Measurements from ENCODE around the gene SMIM5. TPM values are rescaled to one million over a fixed set of nuclear protein-coding genes. Genes with fewer than 3 reads are reported as not detected.

SMIM5 gene
- total RNA-seq, 1 donor from 2014 or later, result 1.7 TPM

- intact Hi-C loops (cut with micrococcal nuclease), result loop anchor here (5.0 kb wide), 1 partner anchor 53 kb away; no protein-coding TSS in a partner anchor
- TF ChIP-seq, protein P1, sequence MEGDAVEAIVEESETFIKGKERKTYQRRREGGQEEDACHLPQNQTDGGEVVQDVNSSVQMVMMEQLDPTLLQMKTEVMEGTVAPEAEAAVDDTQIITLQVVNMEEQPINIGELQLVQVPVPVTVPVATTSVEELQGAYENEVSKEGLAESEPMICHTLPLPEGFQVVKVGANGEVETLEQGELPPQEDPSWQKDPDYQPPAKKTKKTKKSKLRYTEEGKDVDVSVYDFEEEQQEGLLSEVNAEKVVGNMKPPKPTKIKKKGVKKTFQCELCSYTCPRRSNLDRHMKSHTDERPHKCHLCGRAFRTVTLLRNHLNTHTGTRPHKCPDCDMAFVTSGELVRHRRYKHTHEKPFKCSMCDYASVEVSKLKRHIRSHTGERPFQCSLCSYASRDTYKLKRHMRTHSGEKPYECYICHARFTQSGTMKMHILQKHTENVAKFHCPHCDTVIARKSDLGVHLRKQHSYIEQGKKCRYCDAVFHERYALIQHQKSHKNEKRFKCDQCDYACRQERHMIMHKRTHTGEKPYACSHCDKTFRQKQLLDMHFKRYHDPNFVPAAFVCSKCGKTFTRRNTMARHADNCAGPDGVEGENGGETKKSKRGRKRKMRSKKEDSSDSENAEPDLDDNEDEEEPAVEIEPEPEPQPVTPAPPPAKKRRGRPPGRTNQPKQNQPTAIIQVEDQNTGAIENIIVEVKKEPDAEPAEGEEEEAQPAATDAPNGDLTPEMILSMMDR (IDR thresholded peaks at IDR 0.05), result no peak
- peaks cover 10% of the 10 kb centered on the region for H3K36me3 Mint-ChIP-seq (ENCODE audit: low read depth)
- CTCF ChIA-PET, result interaction anchor here (1.0 to 11.7 kb wide), 20 partner anchors 7 to 209 kb away, joined by 3 to 346 read pairs (median 8); partner anchors contain the start of gene TSEN54
- no peaks in the 10 kb centered on the region for H3K27me3 Mint-ChIP-seq
- POLR2A ChIA-PET, result interaction anchor here (0.6 to 2.9 kb wide), 4 partner anchors 11 to 323 kb away, joined by 3 to 26 read pairs (median 14); a partner anchor contains a TSS
- DNase-seq (no peak), ATAC-seq (ENCODE audit: low read depth) (no peak)
- no peak overlapping the region for H3K4me3 Mint-ChIP-seq
- H3K9me3 Mint-ChIP-seq, result no peaks in the 10 kb centered on the region
- H3K4me1 Mint-ChIP-seq, result peaks cover 13% of the 10 kb centered on the region
- H3K27ac Mint-ChIP-seq, result no peak overlapping the region
These were observed 1.1 kb downstream of the SMIM5 start for GRCh38 chr17:75634376-75634740.

- no peaks in the 10 kb centered on the region for H3K27me3 Mint-ChIP-seq
- CTCF ChIA-PET, result interaction anchor here (0.9 to 11.7 kb wide), 8 partner anchors 18 to 118 kb away, joined by 3 to 346 read pairs (median 6); partner anchors contain the start of gene TSEN54
- POLR2A ChIA-PET, result interaction anchor here (2.3 kb wide), 1 partner anchor 11 kb away, joined by 10 read pairs; a partner anchor contains a TSS
- intact Hi-C loops (cut with micrococcal nuclease), result loop anchor here (5.0 kb wide), 1 partner anchor 52 kb away; no protein-coding TSS in a partner anchor
- H3K4me3 Mint-ChIP-seq, result no peak overlapping the region
- no peak overlapping the region for H3K27ac Mint-ChIP-seq
- ATAC-seq (ENCODE audit: low read depth) (no peak), DNase-seq (no peak)
- H3K4me1 Mint-ChIP-seq, result peaks cover 13% of the 10 kb centered on the region
- H3K36me3 Mint-ChIP-seq (ENCODE audit: low read depth), result peaks cover 10% of the 10 kb centered on the region
- no peaks in the 10 kb centered on the region for H3K9me3 Mint-ChIP-seq
- TF ChIP-seq, protein P1 (IDR thresholded peaks at IDR 0.05), result no peak
These were observed 1.7 kb downstream of the SMIM5 start for GRCh38 chr17:75634754-75635609.

GRCh38 chr17:75635610-75636202, 2.5 kb downstream of the SMIM5 start:
- Mint-ChIP-seq H3K27ac (no peak overlapping the region), H3K36me3 (ENCODE audit: low read depth) (peaks cover 6% of the 10 kb centered on the region), H3K27me3 (no peaks in the 10 kb centered on the region), H3K4me1 (peaks cover 13% of the 10 kb centered on the region), H3K9me3 (no peaks in the 10 kb centered on the region), H3K4me3 (no peak overlapping the region)
- POLR2A ChIA-PET, result no interaction called here
- CTCF ChIA-PET, result interaction anchor here (0.8 to 11.7 kb wide), 4 partner anchors 9 to 114 kb away, joined by 3 to 346 read pairs (median 38); no protein-coding TSS in a partner anchor
- DNase-seq (no peak), ATAC-seq (ENCODE audit: low read depth) (no peak)
- intact Hi-C loops (cut with micrococcal nuclease), result no loop called here
- TF ChIP-seq, protein P1 (IDR thresholded peaks at IDR 0.05), result no peak

DNA sequence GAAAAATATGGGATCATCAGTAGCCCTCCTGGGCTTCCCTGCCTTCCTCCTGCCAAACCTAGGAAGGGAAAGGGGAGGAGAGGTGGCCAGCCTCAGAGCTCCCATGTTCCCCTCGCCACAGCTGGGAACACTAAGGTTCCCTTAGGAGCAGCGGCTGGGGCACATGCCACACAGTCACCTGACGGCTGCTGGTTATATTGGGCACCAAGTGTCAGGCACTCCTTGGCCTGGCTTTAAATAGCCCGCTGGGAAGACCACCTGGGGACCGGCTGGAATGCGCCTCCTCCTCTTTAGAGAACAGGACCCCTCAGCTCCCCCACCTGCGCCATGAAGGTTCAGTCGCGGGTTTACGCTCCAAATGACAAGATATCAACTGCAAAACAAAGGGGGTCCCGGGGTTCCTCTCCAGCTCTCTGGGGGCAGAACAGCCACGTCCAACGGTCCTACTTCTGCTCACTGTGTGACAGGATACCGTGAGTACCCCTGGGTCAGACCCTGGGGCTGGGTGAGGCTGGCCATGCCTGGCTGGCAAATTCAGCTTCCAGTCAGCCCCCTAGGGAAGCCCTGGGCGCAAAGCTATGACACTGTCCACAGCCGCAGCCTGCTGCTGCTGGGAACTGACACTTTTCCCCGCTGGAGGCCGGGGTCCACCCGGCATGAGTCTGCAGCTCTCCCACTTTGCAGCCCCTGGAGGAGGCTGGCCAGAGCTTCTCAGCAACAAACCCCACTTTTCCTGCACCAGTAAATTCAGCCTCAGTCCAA, 3.3 kb downstream of the SMIM5 start:
- ATAC-seq (ENCODE audit: low read depth), result no peak
- no peak overlapping the region for H3K4me3 Mint-ChIP-seq
- no peaks in the 10 kb centered on the region for H3K27me3 Mint-ChIP-seq
- POLR2A ChIA-PET, result no interaction called here
- TF ChIP-seq, protein P1 (IDR thresholded peaks at IDR 0.05), result no peak
- H3K36me3 Mint-ChIP-seq (ENCODE audit: low read depth), result peaks cover 2% of the 10 kb centered on the region
- H3K27ac Mint-ChIP-seq, result no peak overlapping the region
- H3K4me1 Mint-ChIP-seq, result peaks cover 13% of the 10 kb centered on the region
- H3K9me3 Mint-ChIP-seq, result no peaks in the 10 kb centered on the region
- CTCF ChIA-PET, result interaction anchor here (0.8 to 11.7 kb wide), 3 partner anchors 9 to 113 kb away, joined by 3 to 346 read pairs (median 72); no protein-coding TSS in a partner anchor
- intact Hi-C loops (cut with micrococcal nuclease), result no loop called here
- DNase-seq, result no peak
